Smooth muscle cell (in vitro differentiated cells): ENCODE measurements around the gene TSPAN18. TPM values are rescaled to one million over a fixed set of nuclear protein-coding genes. Genes with fewer than 3 reads are reported as not detected.

ENCODE experiments used
- DNase-seq: peaks from one replicate; lab custom pipeline; 2025; ENCODE audit not compliant: unreplicated experiment; lab: John Stamatoyannopoulos, UW
- H2AFZ ChIP-seq: fragments of 200-600 bp; sonication (generic); 2 replicates; pipeline ENCODE4 v1.6.0; 2016; ENCODE audit warnings: antibody characterized with exemption, low read depth, mild to moderate bottlenecking
- H3F3A ChIP-seq: fragments of 200-600 bp; sonication (generic); 2 replicates; pipeline ENCODE4 v1.6.0; 2017; ENCODE audit warnings: antibody characterized with exemption, low read depth
- H3K27ac ChIP-seq: fragments of 200-600 bp; sonication (generic); 2 replicates; pipeline ENCODE4 v1.5.1; 2016; ENCODE audit warnings: low read depth, mild to moderate bottlenecking
- H3K27me3 ChIP-seq: fragments of 200-600 bp; sonication (generic); 2 replicates; pipeline ENCODE4 v1.6.1; 2016; ENCODE audit warnings: low read depth, mild to moderate bottlenecking
- H3K36me3 ChIP-seq: fragments of 200-600 bp; sonication (generic); 2 replicates; pipeline ENCODE4 v1.5.1; 2016; ENCODE audit warnings: low read depth
- H3K4me1 ChIP-seq: fragments of 200-600 bp; sonication (generic); 2 replicates; pipeline ENCODE4 v1.5.1; 2016; ENCODE audit warnings: low read depth
- H3K4me2 ChIP-seq: fragments of 200-600 bp; sonication (generic); 2 replicates; pipeline ENCODE4 v1.6.0; 2016; ENCODE audit warnings: mild to moderate bottlenecking
- H3K4me3 ChIP-seq: fragments of 200-600 bp; sonication (generic); 2 replicates; pipeline ENCODE4 v1.5.1; 2016; ENCODE audit warnings: mild to moderate bottlenecking
- H3K79me2 ChIP-seq: fragments of 200-600 bp; sonication (generic); 2 replicates; pipeline ENCODE4 v1.6.0; 2016; ENCODE audit warnings: low read depth, mild to moderate bottlenecking
- H3K9ac ChIP-seq: fragments of 200-600 bp; sonication (generic); 2 replicates; pipeline ENCODE4 v1.6.0; 2016; ENCODE audit warnings: low read depth
- H3K9me3 ChIP-seq: fragments of 200-600 bp; sonication (generic); replicated peaks from 2 replicates; pipeline ENCODE4 v1.5.1; 2016; ENCODE audit warnings: low read depth
- H4K20me1 ChIP-seq: fragments of 200-600 bp; sonication (generic); 2 replicates; pipeline ENCODE4 v1.6.0; 2016; ENCODE audit warnings: low read depth
- WGBS: methylation state at CpG from one replicate; pipeline ENCODE4 v1.1.7; 2016; ENCODE audit warnings: low lambda C conversion rate; 5-methylcytosine and 5-hydroxymethylcytosine counted together
- polyA plus RNA-seq: library from polyadenylated mRNA; unstranded; fragments of >200 nt; fragmentation: Nextera tagmentation; extraction: Ambion mirVana; gene quantifications from 2 replicates; pipeline ENCODE4 v1.2.1, GENCODE V29; 2016
- total RNA-seq: library from RNA; depleted of rRNA; stranded (reverse); fragments of >200 nt; gene quantifications from 2 replicates; pipeline ENCODE4 v1.2.3, GENCODE V29; 2014
- TF ChIP-seq, protein P1 (sequence below): fragments of 200-600 bp; sonication (generic); IDR thresholded peaks from 2 replicates; pipeline ENCODE4 v1.5.1; 2017; ENCODE audit warnings: borderline replicate concordance, mild to moderate bottlenecking, antibody characterized with exemption; ENCODE audit not compliant: insufficient read depth, poor library complexity, severe bottlenecking

Gene TSPAN18
- total and polyA plus RNA-seq, 2 experiments from 2014 or later = 3.4 to 15.3 TPM

DNA sequence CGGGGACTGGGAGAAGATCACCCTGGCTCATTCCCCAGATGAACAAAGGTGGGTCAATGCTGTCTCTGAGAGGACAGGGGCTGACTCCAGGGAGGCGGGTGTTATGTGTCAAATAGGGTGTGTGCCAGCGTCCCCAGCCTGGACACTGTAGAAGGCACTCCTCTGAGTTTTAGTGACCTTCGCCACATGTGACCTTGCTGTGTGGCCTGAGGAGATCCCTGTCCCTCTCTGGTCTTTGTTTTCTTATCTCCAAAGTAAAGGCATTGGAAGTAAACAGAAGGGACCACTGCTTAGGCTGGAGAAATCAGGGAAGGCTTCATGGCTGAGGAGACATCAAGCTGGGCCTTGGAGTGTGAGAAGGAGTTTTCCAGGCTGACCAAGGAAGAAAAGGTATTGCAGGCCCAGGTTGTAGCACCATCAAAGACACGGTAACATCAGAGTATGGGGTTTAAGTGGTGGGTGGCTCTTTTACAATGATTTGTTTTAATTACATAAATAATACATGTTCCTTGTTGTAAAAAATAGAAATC, 149.5 kb downstream of the TSPAN18 start:
- WGBS = 96% methylated on average over 5 of the region's 5 CpGs
- Histone ChIP-seq H3K36me3 (no peaks in the 10 kb centered on the region), H3K9me3 (no peaks in the 10 kb centered on the region), H3K79me2 (no peaks in the 10 kb centered on the region), H2AFZ (no peak overlapping the region), H3F3A (no peaks in the 10 kb centered on the region), H3K4me2 (no peak overlapping the region), H4K20me1 (no peaks in the 10 kb centered on the region), H3K4me1 (peaks cover 45% of the 10 kb centered on the region), H3K27me3 (peaks cover 5% of the 10 kb centered on the region), H3K9ac (no peak overlapping the region), H3K4me3 (no peak overlapping the region), H3K27ac (no peak overlapping the region)
- DNase-seq = no peak
- TF ChIP-seq, protein P1, sequence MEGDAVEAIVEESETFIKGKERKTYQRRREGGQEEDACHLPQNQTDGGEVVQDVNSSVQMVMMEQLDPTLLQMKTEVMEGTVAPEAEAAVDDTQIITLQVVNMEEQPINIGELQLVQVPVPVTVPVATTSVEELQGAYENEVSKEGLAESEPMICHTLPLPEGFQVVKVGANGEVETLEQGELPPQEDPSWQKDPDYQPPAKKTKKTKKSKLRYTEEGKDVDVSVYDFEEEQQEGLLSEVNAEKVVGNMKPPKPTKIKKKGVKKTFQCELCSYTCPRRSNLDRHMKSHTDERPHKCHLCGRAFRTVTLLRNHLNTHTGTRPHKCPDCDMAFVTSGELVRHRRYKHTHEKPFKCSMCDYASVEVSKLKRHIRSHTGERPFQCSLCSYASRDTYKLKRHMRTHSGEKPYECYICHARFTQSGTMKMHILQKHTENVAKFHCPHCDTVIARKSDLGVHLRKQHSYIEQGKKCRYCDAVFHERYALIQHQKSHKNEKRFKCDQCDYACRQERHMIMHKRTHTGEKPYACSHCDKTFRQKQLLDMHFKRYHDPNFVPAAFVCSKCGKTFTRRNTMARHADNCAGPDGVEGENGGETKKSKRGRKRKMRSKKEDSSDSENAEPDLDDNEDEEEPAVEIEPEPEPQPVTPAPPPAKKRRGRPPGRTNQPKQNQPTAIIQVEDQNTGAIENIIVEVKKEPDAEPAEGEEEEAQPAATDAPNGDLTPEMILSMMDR = no peak

DNA sequence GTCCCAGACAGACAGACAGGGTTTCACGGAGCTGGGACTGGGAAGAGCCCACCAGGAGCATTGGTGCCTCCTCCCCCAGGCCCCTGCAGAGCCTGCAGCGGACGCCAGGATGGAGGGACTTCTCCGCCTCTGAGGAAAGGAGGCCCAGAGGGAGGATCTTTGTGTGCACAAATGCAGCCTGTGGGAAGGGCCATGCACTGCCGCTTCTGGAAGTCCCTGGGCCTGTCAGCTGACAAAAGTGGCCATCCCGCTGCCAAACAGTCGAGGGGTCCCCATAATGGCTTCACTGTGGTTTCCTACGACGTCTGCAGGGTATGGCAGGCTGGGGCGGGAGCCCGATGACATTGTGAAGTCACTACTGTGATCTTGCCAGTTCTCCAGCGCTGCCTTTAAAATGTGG, 150.1 kb downstream of the TSPAN18 start:
- peaks cover 5% of the 10 kb centered on the region for H3K27me3 ChIP-seq
- no peak overlapping the region for H3K9ac ChIP-seq
- no peaks in the 10 kb centered on the region for H3K9me3 ChIP-seq
- no peaks in the 10 kb centered on the region for H3K36me3 ChIP-seq
- H4K20me1 ChIP-seq = no peaks in the 10 kb centered on the region
- 69% methylated on average over 12 of the region's 12 CpGs for WGBS
- H3F3A ChIP-seq = no peaks in the 10 kb centered on the region
- H3K27ac ChIP-seq = no peak overlapping the region
- TF ChIP-seq, protein P1 = no peak
- H3K4me1 ChIP-seq = peaks cover 45% of the 10 kb centered on the region
- H3K79me2 ChIP-seq = no peaks in the 10 kb centered on the region
- no peak for DNase-seq
- no peak overlapping the region for H3K4me3 ChIP-seq
- H3K4me2 ChIP-seq = no peak overlapping the region
- no peak overlapping the region for H2AFZ ChIP-seq

DNA sequence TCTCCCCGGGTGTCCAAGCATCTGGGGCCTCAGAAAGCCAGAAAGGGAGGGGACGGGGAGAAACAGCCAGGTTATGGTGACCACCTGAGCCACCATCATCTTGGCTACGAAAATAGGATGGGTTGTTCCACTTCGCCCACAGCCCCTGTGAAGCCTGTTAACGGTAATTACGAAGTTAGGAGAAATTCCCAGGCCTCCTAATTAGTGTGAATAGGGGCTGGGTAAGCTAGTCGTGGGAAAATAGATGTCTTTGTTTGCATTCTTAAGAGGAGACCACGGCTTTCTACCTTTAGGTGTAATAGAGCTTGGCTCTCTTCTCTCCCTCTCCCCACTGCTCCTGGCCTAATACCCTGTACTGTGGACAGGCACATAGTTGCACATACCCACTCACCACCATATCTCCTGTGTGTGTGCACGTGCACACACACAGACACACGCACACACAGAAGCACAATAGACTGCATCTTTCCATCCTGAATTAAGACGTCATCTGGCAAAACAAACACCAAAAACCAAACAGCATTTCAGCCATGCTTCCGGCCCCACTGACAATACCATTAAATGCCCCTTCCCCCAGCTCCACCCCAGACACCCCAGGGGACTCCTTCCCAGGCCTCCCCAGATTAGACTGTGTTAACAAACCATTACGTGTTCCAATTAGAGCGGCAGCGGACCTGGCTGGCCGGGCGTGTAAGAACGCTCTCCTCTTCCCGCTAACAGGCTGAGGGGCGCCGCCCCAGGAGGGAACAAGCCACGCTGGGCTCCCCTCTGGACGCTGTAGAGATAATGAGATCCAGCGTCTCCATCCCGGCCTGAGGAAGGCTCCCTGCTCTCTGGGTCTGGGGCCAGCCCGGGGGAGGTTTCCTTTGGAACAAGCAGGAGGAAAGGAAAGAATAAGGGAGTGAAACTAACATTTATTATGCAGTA, 151.1 kb downstream of the TSPAN18 start:
- Histone ChIP-seq H3K4me1 (peaks cover 45% of the 10 kb centered on the region), H3K79me2 (no peaks in the 10 kb centered on the region), H3K4me2 (peak overlapping the region; percentile 50), H3K9me3 (no peaks in the 10 kb centered on the region), H3K4me3 (no peak overlapping the region), H3K27ac (no peak overlapping the region), H2AFZ (peak overlapping the region; percentile 42), H4K20me1 (no peaks in the 10 kb centered on the region), H3K9ac (no peak overlapping the region), H3K27me3 (peaks cover 5% of the 10 kb centered on the region), H3K36me3 (no peaks in the 10 kb centered on the region), H3F3A (no peaks in the 10 kb centered on the region)
- 59% methylated on average over 26 of the region's 26 CpGs for WGBS
- DNase-seq = no peak
- TF ChIP-seq, protein P1 = no peak
